Hematopoietic multipotent progenitor cell treated with erythropoietin and hydrocortisone succinate and interleukin-3 and kit ligand, for 15 days (in vitro differentiated cells): ENCODE data around the gene MTCL1.

Experiments
- DNase-seq: peaks from one replicate; pipeline ENCODE4 v3.0.0-alpha.2; 2015; ENCODE audit warnings: low spot score

Gene MTCL1

GRCh38 chr18:8705238-8705960 lies at the start of gene MTCL1:
TSS of gene MTCL1 (plus strand) at chr18:8705556. CDS start at chr18:8705661, 105 bp downstream.
- DNase-seq, result peak; percentile 23

DNA sequence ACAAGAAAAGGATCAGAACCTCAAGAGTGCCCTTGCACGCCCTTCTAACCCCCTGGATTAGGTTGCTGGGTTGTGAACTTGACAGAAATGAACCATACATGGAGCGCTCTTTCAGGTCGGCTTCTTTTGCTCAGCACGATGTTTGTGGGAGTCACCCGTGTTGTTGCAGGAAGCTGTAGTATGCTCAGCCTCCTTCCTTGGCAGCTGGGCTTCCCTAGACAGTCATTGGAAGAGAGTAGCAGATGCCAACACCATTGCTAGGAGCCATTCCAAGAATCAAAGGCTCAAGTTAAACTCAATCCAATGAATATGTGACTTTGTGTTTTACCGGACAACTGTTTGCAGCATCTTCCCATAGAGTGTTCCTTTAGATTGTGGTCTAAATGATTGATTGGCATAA lies 49.1 kb upstream of the MTCL1 start:
- no peak for DNase-seq

DNA sequence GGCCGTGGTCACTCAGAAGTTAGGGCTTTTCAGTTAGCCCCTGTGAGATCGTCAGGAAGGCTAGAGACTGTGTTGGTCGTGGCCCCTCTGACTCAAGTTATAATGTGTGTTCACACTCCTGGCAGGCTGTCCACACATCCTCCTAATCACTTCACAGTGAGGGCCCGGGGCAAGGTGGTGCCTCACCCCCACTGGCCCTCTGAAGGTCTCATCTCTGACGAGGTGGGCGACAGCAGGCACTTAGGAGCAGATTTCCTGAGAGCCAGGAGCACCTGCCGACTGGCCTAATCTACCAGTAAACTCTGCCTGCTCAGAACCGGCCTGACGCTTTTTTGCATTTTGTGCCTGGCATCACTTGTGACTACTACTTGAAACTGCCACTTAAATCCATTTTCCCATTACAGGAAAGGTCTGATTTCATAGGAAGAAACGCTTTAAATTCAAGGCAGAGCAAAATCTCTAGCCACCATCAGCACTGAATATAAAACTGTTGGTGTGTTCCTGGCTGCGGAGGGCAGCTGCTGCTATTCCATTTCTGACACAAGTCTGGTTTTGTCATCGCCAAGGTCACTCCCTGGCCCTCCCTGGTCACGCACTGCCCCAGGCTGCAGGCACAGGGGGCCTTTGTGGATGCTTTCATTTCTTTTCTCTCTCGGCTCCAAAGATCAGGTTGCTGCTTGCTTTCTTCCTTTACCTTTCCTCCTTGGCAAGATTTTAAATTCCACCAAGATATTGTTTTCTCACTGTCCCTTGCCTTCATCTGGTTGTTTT lies 48.1 kb upstream of the MTCL1 start:
- DNase-seq, result no peak

DNA sequence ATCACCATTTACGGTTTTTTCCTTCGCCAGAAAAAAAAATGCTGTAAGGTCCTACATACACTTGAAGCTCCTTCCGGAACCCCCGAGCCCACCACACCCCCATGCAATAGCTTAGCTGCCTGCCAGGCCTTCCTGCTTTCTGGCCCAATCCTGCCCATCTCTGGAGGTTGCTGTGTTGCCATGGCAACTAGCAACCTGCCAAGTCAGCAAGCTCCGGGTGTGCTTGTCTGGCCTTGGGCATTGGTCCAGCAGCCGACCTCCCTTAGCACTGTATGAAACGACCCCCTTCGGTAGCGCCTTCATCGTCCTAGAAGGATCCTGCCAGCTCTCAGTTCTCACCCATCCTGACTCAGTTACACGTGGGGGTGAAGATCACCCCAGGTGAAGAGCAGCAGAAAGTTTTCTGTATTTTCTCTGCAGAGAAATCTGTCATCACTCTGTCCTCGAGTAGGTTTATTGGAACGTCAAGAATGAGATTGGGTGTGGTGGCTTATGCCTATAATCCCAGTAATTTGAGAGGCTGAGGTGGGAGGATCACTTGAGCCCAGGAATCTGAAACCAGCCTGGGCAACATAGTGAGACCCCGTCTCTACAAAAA lies 47.4 kb upstream of the MTCL1 start:
- DNase-seq, result no peak

DNA sequence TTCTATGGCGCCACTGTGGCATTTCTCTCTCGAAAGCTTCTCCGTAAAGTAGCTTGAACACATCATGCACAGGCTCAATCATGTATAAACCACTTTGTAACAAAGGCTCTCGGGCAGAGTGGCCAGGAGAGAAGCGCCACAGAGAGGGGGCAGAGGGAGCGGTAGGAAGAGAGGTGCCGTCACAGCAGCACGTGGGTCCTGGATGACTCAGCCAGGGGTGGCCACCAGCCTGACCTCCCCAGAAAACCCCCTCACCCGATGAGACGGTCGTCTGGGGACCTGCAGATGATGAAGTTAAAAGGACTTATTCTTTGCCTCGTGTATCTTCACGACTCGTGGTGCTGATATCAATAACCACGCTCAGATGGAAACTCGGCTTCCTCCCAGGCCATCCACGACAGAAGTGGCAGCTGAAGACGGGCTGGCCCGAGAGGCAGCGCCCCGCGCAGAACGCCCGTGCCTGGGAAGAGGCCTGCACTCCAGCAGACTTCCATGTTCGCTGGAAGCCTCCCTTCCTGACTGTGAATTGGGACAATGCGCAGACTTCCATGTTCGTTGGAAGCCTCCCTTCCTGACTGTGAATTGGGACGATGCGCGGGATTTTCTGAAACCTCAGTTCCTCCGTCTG lies 46.4 kb upstream of the MTCL1 start:
- DNase-seq, result no peak

GRCh38 chr18:8659609-8660242 lies 45.6 kb upstream of the MTCL1 start:
- no peak for DNase-seq

DNA sequence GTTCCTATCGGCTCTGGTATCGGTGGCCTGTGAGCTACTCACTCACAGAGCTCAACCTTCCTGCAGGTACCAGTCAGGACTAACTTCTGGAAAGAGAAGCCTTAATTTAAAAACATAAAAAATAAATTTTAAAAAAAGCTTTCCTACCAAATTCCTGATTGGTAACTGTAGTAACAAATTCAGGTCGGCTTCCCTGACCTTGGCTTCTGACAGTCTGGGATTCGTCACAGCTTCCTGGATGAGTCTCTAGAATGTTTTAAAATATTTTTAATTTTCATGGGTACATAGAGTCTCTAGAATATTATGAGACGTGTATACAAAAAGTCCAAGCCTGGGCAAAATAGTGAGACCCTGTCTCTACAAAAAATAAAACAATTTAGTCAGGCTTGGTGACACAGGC lies 45.0 kb upstream of the MTCL1 start:
- DNase-seq, result no peak

DNA sequence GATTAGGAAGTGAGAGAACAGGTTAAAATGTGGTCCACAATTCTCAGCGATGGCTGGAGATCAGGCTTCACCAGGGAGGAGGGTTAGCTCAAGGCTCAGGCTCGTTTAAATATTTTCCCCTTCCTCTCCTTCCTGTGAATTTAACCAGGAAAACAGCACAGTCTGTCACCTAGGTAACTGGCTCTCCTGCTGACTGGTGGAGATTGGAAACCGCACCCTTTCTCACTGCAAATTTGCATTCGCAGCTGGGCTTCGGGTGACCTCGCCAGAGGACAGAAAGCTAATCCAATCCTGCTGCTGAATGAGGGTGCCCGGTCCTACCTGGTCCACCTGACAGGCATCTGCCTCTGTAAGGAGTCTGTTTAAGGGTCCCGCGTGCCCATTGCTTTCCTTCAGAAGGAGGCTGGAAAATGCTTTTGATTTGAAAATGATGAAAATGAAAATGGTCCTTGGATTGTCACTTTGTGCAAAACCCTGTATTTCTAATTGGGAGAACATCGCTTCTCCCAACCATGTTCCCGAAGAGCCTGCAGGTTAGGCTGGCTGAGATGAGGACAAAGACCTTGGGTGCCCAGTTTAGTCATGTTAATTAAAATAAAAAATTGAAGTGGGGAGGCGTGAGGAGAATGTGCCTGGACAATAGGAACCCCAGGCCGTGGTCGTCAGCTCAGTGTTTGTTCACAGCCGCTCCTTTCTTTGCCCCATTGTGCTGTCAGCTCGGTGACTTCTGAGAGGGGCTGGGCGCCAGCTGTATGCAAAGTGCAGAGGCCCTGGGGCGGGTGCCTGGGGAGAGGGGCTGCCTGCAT lies 43.4 kb upstream of the MTCL1 start:
- DNase-seq, result no peak

- no peak for DNase-seq
These were observed 42.6 kb upstream of the MTCL1 start for GRCh38 chr18:8662560-8663255.

GRCh38 chr18:8667846-8668245 lies 37.5 kb upstream of the MTCL1 start:
- DNase-seq, result no peak

GRCh38 chr18:8668381-8668780 lies 37.0 kb upstream of the MTCL1 start:
- no peak for DNase-seq

GRCh38 chr18:8669571-8669970 lies 35.8 kb upstream of the MTCL1 start:
- DNase-seq, result no peak

DNA sequence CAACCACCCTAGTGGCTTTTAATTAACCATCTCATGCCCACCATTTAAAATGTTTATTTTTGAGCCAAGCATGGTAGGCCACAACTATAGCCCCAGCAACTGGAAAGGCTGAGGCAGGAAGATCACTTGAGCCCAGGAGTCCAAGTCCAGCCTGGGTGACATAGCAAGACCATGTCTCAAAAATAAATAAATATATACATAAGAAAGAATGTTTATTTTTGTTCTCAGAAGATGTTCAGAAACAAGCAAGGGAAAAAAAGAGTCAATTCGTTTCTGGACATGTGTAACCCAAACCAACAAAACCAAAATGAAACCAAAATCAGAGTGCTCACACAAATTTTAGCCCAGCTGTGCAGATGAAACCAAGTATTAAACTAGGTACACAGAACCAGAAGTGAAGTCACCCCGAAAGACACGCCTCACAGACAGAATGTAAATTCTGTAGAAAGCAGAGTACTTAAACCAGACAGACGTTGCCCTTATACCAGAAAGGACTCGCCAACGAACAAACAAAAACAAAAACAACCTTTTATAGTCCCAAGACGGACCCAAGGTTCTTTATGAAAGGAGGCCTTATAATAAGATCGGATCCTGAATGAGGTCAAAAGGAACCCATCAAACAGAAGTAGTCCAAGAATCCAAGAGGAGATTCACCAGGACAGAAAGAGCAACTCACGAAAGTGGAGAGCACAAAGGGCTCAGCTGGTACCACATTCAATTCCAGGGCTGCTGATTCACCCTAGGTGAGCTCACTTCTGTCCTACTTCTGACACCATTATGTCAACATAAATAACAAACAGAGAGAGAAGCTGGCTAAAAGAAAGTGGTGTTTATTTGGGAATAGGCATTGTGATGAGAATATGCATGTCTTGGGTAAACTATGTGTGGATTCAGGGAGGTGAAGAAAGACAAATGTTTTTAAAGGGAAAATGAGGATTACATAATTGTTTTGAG lies 31.8 kb upstream of the MTCL1 start:
- no peak for DNase-seq

DNA sequence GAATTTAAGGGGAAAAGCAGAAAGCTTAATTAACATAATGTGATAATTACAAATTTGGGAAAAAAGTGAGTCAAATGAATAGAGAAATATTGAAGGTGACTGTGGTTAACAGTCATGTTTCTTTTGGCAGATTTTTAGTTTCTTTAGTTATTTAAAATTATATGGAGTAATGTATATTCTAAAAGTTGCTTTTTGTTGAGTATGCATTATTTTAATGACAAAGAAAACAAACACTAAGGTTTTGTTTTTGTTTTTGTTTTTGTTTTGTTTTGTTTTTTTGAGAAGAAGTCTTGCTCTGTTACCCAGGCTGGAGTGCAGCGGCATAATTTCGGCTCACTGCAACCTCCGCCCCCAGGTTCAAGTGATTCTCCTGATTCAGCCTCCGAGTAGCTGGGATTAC lies 30.3 kb upstream of the MTCL1 start:
- no peak for DNase-seq

DNA sequence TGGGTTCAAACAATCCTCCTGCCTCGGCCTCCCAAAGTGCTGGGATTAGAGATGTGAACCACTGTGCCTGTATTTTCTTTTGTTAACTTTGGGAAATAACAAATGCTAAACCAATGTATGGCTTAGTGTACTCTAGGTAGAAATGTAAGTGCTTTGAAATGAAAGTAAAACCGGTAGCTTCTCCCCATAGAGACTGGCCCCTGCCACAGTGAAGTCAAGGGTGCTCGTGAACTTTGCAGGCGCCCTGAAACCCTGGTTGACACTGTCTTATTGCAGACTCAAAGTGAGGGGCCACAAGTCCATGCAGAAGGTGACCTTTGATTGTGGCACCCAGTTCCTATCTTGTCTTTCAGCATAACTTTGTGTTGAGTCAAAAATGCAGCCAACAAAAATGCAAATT lies 24.2 kb upstream of the MTCL1 start:
- no peak for DNase-seq

GRCh38 chr18:8684577-8684976 lies 20.8 kb upstream of the MTCL1 start:
- DNase-seq, result no peak

DNA sequence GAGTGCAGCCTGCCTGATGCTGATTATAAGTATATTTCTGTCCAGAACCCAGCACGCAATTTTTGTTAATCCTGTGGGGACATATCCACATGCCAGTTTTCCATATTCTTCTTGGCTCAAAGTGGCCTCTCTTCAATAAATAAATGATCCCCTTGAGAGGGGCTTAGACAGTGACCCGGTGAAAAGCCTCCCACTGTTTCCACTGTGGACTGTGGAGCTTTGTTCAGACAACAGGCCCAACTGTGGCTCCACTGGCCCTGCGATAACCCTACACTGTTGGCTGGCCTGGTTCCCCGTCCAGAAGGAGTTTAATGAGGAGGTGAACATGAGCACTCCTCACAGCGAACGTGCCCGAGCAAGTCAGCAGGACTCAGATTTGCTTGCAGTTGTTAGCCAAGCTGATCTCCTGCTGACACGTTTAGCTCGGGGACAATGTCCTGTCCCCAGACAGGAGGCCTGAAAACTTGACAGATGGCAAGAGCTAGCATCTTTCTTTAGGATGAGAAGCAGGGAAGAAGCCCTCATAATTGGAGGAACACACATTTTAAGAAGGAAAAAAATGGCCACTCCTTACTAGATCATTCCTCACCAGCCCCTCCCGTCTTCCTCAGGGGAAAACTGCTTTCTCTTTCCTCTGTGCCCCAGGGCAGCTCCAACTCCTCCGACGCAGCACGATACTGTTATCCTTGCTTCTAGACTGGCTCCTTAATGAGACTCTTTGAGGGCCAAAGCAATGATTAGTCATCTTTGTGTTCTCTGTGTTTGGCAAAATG lies 20.0 kb upstream of the MTCL1 start:
- DNase-seq, result no peak

- DNase-seq, result no peak
These were observed 19.5 kb upstream of the MTCL1 start for GRCh38 chr18:8685914-8686216.

GRCh38 chr18:8686611-8687010 lies 18.7 kb upstream of the MTCL1 start:
- DNase-seq, result no peak
